K562 (cell line): Measurements from ENCODE around the gene ANKZF1. TPM values are rescaled to one million over a fixed set of nuclear protein-coding genes. Genes with fewer than 3 reads are reported as not detected.

Experiments used
- ATF7 ChIP-seq: fragments of 450-650 bp; IDR thresholded peaks from 2 replicates; pipeline ENCODE4 v1.7.1; 2014; ENCODE audit warnings: mild to moderate bottlenecking, moderate library complexity
- C11orf30 ChIP-seq: fragments of 450-650 bp; IDR thresholded peaks from 2 replicates; pipeline ENCODE4 v1.6.1; 2016; ENCODE audit warnings: low read depth, mild to moderate bottlenecking
- DNMT1 ChIP-seq: fragments of 450-650 bp; IDR thresholded peaks from 2 replicates; pipeline ENCODE4 v1.6.1; 2016; ENCODE audit warnings: antibody characterized with exemption, mild to moderate bottlenecking
- ETV5 ChIP-seq: sonication (generic); formaldehyde crosslinking; IDR thresholded peaks from 2 replicates; pipeline ENCODE4 v1.4.0; 2020; ENCODE audit warnings: low read depth, mild to moderate bottlenecking, missing genetic modification reagents
- GATAD2B ChIP-seq: fragments of 450-650 bp; IDR thresholded peaks from 2 replicates; pipeline ENCODE4 v1.6.1; 2017; ENCODE audit warnings: mild to moderate bottlenecking, borderline replicate concordance
- GMEB1 ChIP-seq: fragments of 250-450 bp; sonication (Bioruptor Pico); IDR thresholded peaks from 2 replicates; pipeline ENCODE4 v1.4.0; 2020; ENCODE audit warnings: mild to moderate bottlenecking
- HNRNPLL ChIP-seq: fragments of 200-400 bp; formaldehyde crosslinking; IDR thresholded peaks from 2 replicates; pipeline ENCODE4 v1.6.1; 2017; ENCODE audit warnings: low read length, low read depth, mild to moderate bottlenecking; ENCODE audit not compliant: poor library complexity, severe bottlenecking
- JUNB ChIP-seq: fragments of 450-650 bp; formaldehyde crosslinking; conservative IDR thresholded peaks from 2 replicates; pipeline ENCODE4 v1.4.0; 2020; ENCODE audit warnings: mild to moderate bottlenecking
- L3MBTL2 ChIP-seq: fragments of 450-650 bp; IDR thresholded peaks from 2 replicates; pipeline ENCODE4 v1.6.1; 2016; ENCODE audit warnings: mild to moderate bottlenecking, moderate library complexity
- RB1 ChIP-seq: fragments of 450-650 bp; IDR thresholded peaks from 2 replicates; pipeline ENCODE4 v1.6.1; 2017; ENCODE audit warnings: low read depth, mild to moderate bottlenecking
- RBM22 ChIP-seq: fragments of 200-400 bp; formaldehyde crosslinking; IDR thresholded peaks from 2 replicates; pipeline ENCODE4 v1.6.1; 2018; ENCODE audit warnings: low read length, low read depth; ENCODE audit not compliant: poor library complexity, severe bottlenecking
- RUNX1 ChIP-seq: sonication (generic); IDR thresholded peaks from 2 replicates; pipeline ENCODE4 v1.6.1; 2016; ENCODE audit warnings: antibody characterized with exemption, low read depth
- SMARCA4 ChIP-seq: fragments of 450-650 bp; IDR thresholded peaks from 2 replicates; pipeline ENCODE4 v1.6.1; 2016
- TEAD1 ChIP-seq, 2 experiments: fragments of 450-650 bp in 1 of 2; sonication (generic) in 1 of 2; formaldehyde crosslinking; IDR thresholded peaks; 2 replicates each; pipeline versions ENCODE4 v1.4.0 to v1.8.0; 2020 to 2022; ENCODE audit warnings: mild to moderate bottlenecking in 2 of 2, missing genetic modification reagents in 1 of 2
- ZBTB7A ChIP-seq: IDR thresholded peaks from 2 replicates; pipeline ENCODE4 v1.6.1; 2011; ENCODE audit warnings: low read depth, mild to moderate bottlenecking, low read length, moderate library complexity, borderline replicate concordance; ENCODE audit not compliant: control insufficient read depth
- ZNF217 ChIP-seq: sonication (generic); formaldehyde crosslinking; IDR thresholded peaks from 2 replicates; pipeline ENCODE4 v1.8.0; 2022; ENCODE audit warnings: mild to moderate bottlenecking, missing genetic modification reagents
- ZNF764 ChIP-seq: fragments of 250-450 bp; sonication (Bioruptor Pico); IDR thresholded peaks from 2 replicates; pipeline ENCODE4 v1.4.0; 2020; ENCODE audit warnings: low read depth, mild to moderate bottlenecking, moderate library complexity
- polyA plus RNA-seq, 8 experiments: library from polyadenylated mRNA; depleted of rRNA in 4 of 8; stranded (reverse) in 5 of 8; unstranded in 3 of 8; fragments of >200 nt; fragmentation: Nextera tagmentation in 2 of 8; fragmentation: Illumina TruSeq in 1 of 8; extraction: Ambion mirVana in 2 of 8; extraction: Trizol in 1 of 8; gene quantifications; 2 replicates each; pipeline versions ENCODE4 v1.2.1 to v1.2.3, GENCODE V29; 2011 to 2014; ENCODE audit warnings: inconsistent platforms in 1 of 8, missing spikeins in 1 of 8
- total RNA-seq, 7 experiments: library from RNA; depleted of rRNA in 6 of 7; stranded (reverse); fragments of >200 nt in 6 of 7; fragmentation: Illumina TruSeq in 2 of 7; extraction: Trizol in 2 of 7; gene quantifications; 2 replicates each; pipeline versions ENCODE4 v1.2.1 to v1.2.3, GENCODE V29; 2011 to 2021; ENCODE audit warnings: low replicate concordance in 1 of 7
- TF ChIP-seq, protein P1 (sequence below): conservative IDR thresholded peaks from 2 replicates; pipeline ENCODE4 v1.6.1; 2011; ENCODE audit warnings: low read depth, mild to moderate bottlenecking, low read length; ENCODE audit not compliant: control insufficient read depth
- TF ChIP-seq, protein P2 (sequence below): fragments of 450-650 bp; IDR thresholded peaks from 2 replicates; pipeline ENCODE4 v1.6.1; 2017; ENCODE audit warnings: antibody characterized with exemption, mild to moderate bottlenecking

ANKZF1 gene
- total and polyA plus RNA-seq, 9 of the 15 experiments (the other 6 are each of a cell fraction or from before 2014, with no cell fraction given): 3.1 to 60.6 (median 31.0) TPM

DNA sequence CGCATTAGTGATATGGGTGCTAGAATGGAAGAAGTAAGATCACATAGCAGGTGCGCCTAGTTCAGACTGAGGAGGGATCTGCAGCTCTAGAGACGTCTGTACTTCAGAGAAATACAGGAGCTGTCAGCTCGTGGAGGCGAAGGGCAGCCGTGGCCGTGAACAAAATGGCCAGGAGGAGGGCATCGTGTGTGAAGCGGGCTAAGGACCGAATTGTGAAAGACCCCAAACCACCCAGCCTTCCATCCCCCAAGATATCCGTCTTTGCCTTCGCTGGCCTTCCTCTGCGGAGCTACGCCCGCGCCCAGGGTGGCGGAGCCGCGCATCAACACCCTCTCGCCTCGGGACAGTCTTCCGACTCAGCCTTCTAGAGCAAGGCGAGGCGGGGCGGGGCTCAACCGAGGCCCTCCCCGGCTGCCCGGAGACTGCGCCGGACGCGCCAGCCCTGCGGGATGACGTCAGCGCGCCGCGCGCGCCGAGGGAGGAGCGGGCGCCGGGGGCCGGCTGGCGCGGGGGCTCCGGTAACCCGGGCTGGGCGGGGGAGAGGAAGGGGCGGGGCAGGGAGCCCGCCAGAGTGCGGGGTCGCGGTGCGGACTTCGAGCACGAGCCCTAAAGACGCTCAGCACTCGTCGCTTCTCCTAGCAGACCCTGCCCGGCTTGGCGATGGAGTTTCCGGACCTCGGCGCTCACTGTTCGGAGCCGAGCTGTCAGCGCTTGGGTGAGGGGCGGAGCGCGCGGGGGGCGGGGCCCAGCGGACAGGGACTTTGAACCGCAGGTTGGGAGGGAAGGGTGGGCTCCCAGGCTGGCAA lies 23.1 kb upstream of the ANKZF1 start, which contains the start of gene ZFAND2B (continued):
- TF ChIP-seq C11orf30: no peak
- peak; percentile 15 for TF ChIP-seq RBM22
- peak; percentile 64; the same call in 1 of the 2 replicates for TF ChIP-seq ZBTB7A
- TF ChIP-seq L3MBTL2: peak; percentile 74
- no peak for TF ChIP-seq JUNB (CRISPR knock-in tag)
- TF ChIP-seq, protein P1, sequence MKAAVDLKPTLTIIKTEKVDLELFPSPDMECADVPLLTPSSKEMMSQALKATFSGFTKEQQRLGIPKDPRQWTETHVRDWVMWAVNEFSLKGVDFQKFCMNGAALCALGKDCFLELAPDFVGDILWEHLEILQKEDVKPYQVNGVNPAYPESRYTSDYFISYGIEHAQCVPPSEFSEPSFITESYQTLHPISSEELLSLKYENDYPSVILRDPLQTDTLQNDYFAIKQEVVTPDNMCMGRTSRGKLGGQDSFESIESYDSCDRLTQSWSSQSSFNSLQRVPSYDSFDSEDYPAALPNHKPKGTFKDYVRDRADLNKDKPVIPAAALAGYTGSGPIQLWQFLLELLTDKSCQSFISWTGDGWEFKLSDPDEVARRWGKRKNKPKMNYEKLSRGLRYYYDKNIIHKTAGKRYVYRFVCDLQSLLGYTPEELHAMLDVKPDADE: 0 out of 2 replicates have a peak, but pooled peaks have one; percentile 48
- TF ChIP-seq RUNX1: 0 out of 2 replicates have a peak, but pooled peaks have one; percentile 73
- TF ChIP-seq GMEB1 (CRISPR knock-in tag): peak; percentile 97
- peak; percentile 46 for TF ChIP-seq HNRNPLL
- TF ChIP-seq DNMT1: no peak
- TF ChIP-seq RB1: peak; percentile 79; the same call in 1 of the 2 replicates
- TF ChIP-seq ZNF217 (CRISPR knock-in tag): no peak
- 0 out of 2 replicates have a peak, but pooled peaks have one; percentile 3 for TF ChIP-seq ETV5 (CRISPR knock-in tag)
- TF ChIP-seq, protein P2, sequence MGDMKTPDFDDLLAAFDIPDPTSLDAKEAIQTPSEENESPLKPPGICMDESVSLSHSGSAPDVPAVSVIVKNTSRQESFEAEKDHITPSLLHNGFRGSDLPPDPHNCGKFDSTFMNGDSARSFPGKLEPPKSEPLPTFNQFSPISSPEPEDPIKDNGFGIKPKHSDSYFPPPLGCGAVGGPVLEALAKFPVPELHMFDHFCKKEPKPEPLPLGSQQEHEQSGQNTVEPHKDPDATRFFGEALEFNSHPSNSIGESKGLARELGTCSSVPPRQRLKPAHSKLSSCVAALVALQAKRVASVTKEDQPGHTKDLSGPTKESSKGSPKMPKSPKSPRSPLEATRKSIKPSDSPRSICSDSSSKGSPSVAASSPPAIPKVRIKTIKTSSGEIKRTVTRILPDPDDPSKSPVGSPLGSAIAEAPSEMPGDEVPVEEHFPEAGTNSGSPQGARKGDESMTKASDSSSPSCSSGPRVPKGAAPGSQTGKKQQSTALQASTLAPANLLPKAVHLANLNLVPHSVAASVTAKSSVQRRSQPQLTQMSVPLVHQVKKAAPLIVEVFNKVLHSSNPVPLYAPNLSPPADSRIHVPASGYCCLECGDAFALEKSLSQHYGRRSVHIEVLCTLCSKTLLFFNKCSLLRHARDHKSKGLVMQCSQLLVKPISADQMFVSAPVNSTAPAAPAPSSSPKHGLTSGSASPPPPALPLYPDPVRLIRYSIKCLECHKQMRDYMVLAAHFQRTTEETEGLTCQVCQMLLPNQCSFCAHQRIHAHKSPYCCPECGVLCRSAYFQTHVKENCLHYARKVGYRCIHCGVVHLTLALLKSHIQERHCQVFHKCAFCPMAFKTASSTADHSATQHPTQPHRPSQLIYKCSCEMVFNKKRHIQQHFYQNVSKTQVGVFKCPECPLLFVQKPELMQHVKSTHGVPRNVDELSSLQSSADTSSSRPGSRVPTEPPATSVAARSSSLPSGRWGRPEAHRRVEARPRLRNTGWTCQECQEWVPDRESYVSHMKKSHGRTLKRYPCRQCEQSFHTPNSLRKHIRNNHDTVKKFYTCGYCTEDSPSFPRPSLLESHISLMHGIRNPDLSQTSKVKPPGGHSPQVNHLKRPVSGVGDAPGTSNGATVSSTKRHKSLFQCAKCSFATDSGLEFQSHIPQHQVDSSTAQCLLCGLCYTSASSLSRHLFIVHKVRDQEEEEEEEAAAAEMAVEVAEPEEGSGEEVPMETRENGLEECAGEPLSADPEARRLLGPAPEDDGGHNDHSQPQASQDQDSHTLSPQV: 0 out of 2 replicates have a peak, but pooled peaks have one; percentile 34
- peak; percentile 97 for TF ChIP-seq ATF7
- TF ChIP-seq SMARCA4: no peak
- 0 out of 2 replicates have a peak, but pooled peaks have one; percentile 50 for TF ChIP-seq GATAD2B
- no peak for TF ChIP-seq TEAD1 (CRISPR knock-in tag; IDR thresholded peaks at IDR 0.05)
- no peak for TF ChIP-seq ZNF764 (CRISPR knock-in tag)
